GM19239 (cell line): ENCODE measurements around the gene VAV1.
"Not testable (repeated sequence)": the region's sequence is repeated elsewhere in the genome, so short reads cannot be mapped to it uniquely, and the experiment has no call there.

Source experiments
- DNase-seq: peaks from one replicate; pipeline ENCODE4 v3.0.0; 2011; ENCODE audit warnings: low spot score; ENCODE audit not compliant: insufficient read length
- FAIRE-seq: peaks from 2 replicates; lab custom pipeline; 2011; peaks lifted over from hg19 to GRCh38; lab: Jason Lieb, UNC

VAV1 gene

GRCh38 chr19:6809262-6809661, 36.8 kb downstream of the VAV1 start:
- FAIRE-seq (no peak), DNase-seq (no peak)

- FAIRE-seq: no peak
Observed at GRCh38 chr19:6811378-6811777, 38.9 kb downstream of the VAV1 start.

GRCh38 chr19:6811906-6812305, 39.4 kb downstream of the VAV1 start:
- no peak for DNase-seq

More at GRCh38 chr19:6811378-6811777, 38.9 kb downstream of the VAV1 start:
- DNase-seq: no peak

GRCh38 chr19:6812612-6813011, 40.1 kb downstream of the VAV1 start:
- FAIRE-seq (no peak), DNase-seq (no peak)

More at GRCh38 chr19:6811906-6812305, 39.4 kb downstream of the VAV1 start:
- no peak for FAIRE-seq

GRCh38 chr19:6813659-6814058, 41.2 kb downstream of the VAV1 start:
- FAIRE-seq (no peak), DNase-seq (no peak)

GRCh38 chr19:6817179-6817578, 44.7 kb downstream of the VAV1 start:
- FAIRE-seq: no peak
- DNase-seq: no peak

GRCh38 chr19:6818246-6818645, 45.7 kb downstream of the VAV1 start:
- FAIRE-seq (no peak), DNase-seq (no peak)

- DNase-seq: no peak
- no peak for FAIRE-seq
Observed at GRCh38 chr19:6819323-6819722, 46.8 kb downstream of the VAV1 start.

GRCh38 chr19:6820237-6820636, 47.7 kb downstream of the VAV1 start:
- no peak for DNase-seq
- no peak for FAIRE-seq

- FAIRE-seq (no peak), DNase-seq (no peak)
Observed at GRCh38 chr19:6821639-6822310, 49.3 kb downstream of the VAV1 start.

- no peak for FAIRE-seq
- no peak for DNase-seq
Observed at GRCh38 chr19:6822311-6822670, 49.8 kb downstream of the VAV1 start.

GRCh38 chr19:6825076-6825774, 52.7 kb downstream of the VAV1 start:
- DNase-seq (no peak), FAIRE-seq (no peak)

GRCh38 chr19:6826281-6826920, 53.9 kb downstream of the VAV1 start:
- DNase-seq: no peak
- FAIRE-seq: no peak

GRCh38 chr19:6828306-6828697, 55.8 kb downstream of the VAV1 start:
- DNase-seq (no peak), FAIRE-seq (no peak)

GRCh38 chr19:6828698-6829633, 56.5 kb downstream of the VAV1 start:
- FAIRE-seq (no peak), DNase-seq (peak; percentile 53)

GRCh38 chr19:6829829-6830228, 57.3 kb downstream of the VAV1 start:
- FAIRE-seq, DNase-seq: not testable (repeated sequence)

GRCh38 chr19:6831084-6831483, 58.6 kb downstream of the VAV1 start:
- DNase-seq, FAIRE-seq: not testable (repeated sequence)

GRCh38 chr19:6832412-6832811, 59.9 kb downstream of the VAV1 start:
- DNase-seq: no peak
- no peak for FAIRE-seq

- FAIRE-seq: no peak
- DNase-seq: no peak
Observed at GRCh38 chr19:6833166-6833790, 60.8 kb downstream of the VAV1 start.

GRCh38 chr19:6834433-6834832, 61.9 kb downstream of the VAV1 start:
- DNase-seq (no peak), FAIRE-seq (no peak)
